ENCODE measurements around the gene FAM20C. TPM values are rescaled to one million over a fixed set of nuclear protein-coding genes. Genes with fewer than 3 reads are reported as not detected.

Gene FAM20C
- total RNA-seq, 4 donors from 2014 or later: 41.9 to 87.5 (median 73.6) TPM

DNA sequence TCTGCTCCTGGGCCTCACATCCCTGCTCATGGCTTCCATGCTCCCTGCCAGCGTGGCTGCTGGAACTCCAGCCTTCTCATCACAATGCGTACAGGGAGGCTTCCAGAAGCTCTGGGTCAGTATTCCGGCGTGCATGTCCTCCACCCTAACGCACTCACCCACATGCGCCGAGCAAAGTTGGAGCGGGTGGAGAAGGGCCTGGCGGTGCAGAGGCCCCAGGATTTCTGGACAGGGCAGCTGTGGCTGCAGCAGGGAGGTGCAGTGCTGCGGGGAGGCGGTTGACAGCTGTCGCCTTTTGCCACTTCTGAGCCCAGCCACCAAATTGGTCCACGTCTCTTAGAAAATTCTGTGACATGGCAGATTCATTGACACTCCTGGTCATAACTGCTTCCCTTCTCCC lies 33.6 kb upstream of the FAM20C start:
- peaks cover 0 to 31% (median 0%) of the 10 kb centered on the region in 3 donors for H3K4me1 ChIP-seq
- H3K27ac ChIP-seq: no peak overlapping the region
- WGBS, 2 donors (ENCODE audit: low coverage in 1 of 2): no CpG with 5 or more reads among the region's 13 CpGs
- H3K9me3 ChIP-seq: no peaks in the 10 kb centered on the region
- no peaks in the 10 kb centered on the region for H3K27me3 ChIP-seq
- no peak for ATAC-seq
- TF ChIP-seq POLR2AphosphoS5 (IDR thresholded peaks at IDR 0.05) (no peak), POLR2A (IDR thresholded peaks at IDR 0.05) (no peak), CTCF (IDR thresholded peaks at IDR 0.05) (no peak), EP300 (IDR thresholded peaks at IDR 0.05) (no peak)
- H3K36me3 ChIP-seq: no peaks in the 10 kb centered on the region
- no peak overlapping the region for H3K4me3 ChIP-seq

GRCh38 chr7:159370-160270 lies 32.8 kb upstream of the FAM20C start:
- WGBS, 2 donors (ENCODE audit: low coverage in 1 of 2): 86% methylated on average over 14 of the region's 50 CpGs; no CpG with 5 or more reads in 1 of the 2 donors
- peaks cover 0 to 22% (median 0%) of the 10 kb centered on the region in 3 donors for H3K4me1 ChIP-seq
- H3K27me3 ChIP-seq: no peaks in the 10 kb centered on the region
- H3K4me3 ChIP-seq: no peak overlapping the region
- TF ChIP-seq CTCF (IDR thresholded peaks at IDR 0.05) (no peak), POLR2A (IDR thresholded peaks at IDR 0.05) (no peak), EP300 (IDR thresholded peaks at IDR 0.05) (no peak), POLR2AphosphoS5 (IDR thresholded peaks at IDR 0.05) (no peak)
- H3K36me3 ChIP-seq: no peaks in the 10 kb centered on the region
- ATAC-seq: no peak
- H3K9me3 ChIP-seq: no peaks in the 10 kb centered on the region
- H3K27ac ChIP-seq: no peak overlapping the region

- Histone ChIP-seq H3K36me3 (no peaks in the 10 kb centered on the region), H3K4me3 (no peak overlapping the region), H3K27me3 (no peaks in the 10 kb centered on the region), H3K9me3 (no peaks in the 10 kb centered on the region), H3K27ac (no peak overlapping the region), H3K4me1 (peaks cover 0 to 7% (median 0%) of the 10 kb centered on the region in 3 donors)
- 89% methylated on average over 8 of the region's 27 CpGs; no CpG with 5 or more reads in 1 of the 2 donors for WGBS, 2 donors (ENCODE audit: low coverage in 1 of 2)
- no peak for ATAC-seq
- TF ChIP-seq EP300 (IDR thresholded peaks at IDR 0.05) (no peak), POLR2AphosphoS5 (IDR thresholded peaks at IDR 0.05) (no peak), POLR2A (IDR thresholded peaks at IDR 0.05) (no peak), CTCF (IDR thresholded peaks at IDR 0.05) (no peak)
These were observed 31.2 kb upstream of the FAM20C start for GRCh38 chr7:160958-161725.

- no peaks in the 10 kb centered on the region for H3K36me3 ChIP-seq
- H3K4me1 ChIP-seq: peaks cover 0 to 8% (median 0%) of the 10 kb centered on the region in 3 donors
- no peak overlapping the region for H3K4me3 ChIP-seq
- WGBS, 2 donors (ENCODE audit: low coverage in 1 of 2): 52 to 74% methylated on average over 5 to 14 of the region's 21 CpGs
- ATAC-seq: no peak
- no peaks in the 10 kb centered on the region for H3K9me3 ChIP-seq
- no peak overlapping the region for H3K27ac ChIP-seq
- TF ChIP-seq POLR2A (IDR thresholded peaks at IDR 0.05): no peak
- TF ChIP-seq CTCF (IDR thresholded peaks at IDR 0.05): no peak
- no peak for TF ChIP-seq EP300 (IDR thresholded peaks at IDR 0.05)
- no peak for TF ChIP-seq POLR2AphosphoS5 (IDR thresholded peaks at IDR 0.05)
- H3K27me3 ChIP-seq: no peaks in the 10 kb centered on the region
These were observed 29.6 kb upstream of the FAM20C start for GRCh38 chr7:162632-163297.

Measured in gastroesophageal sphincter (tissue), 4 donors.